K562 (cell line): ENCODE measurements around the gene CD274. TPM values are rescaled to one million over a fixed set of nuclear protein-coding genes. Genes with fewer than 3 reads are reported as not detected.

ENCODE experiments used
- ATF1 ChIP-seq, 2 experiments: fragments of 450-650 bp in 1 of 2; IDR thresholded peaks; 2 replicates each; pipeline ENCODE4 v1.6.1; 2016; ENCODE audit warnings: missing compliant biosample characterization in 1 of 2, missing genetic modification characterization in 1 of 2
- CREB3 ChIP-seq: fragments of 450-650 bp; conservative IDR thresholded peaks from 2 replicates; pipeline ENCODE4 v1.6.1; 2016; ENCODE audit warnings: missing genetic modification characterization, low read depth, mild to moderate bottlenecking, missing compliant biosample characterization, moderate library complexity
- ELF4 ChIP-seq: fragments of 450-650 bp; formaldehyde crosslinking; IDR thresholded peaks from 2 replicates; pipeline ENCODE4 v1.4.0; 2022; ENCODE audit warnings: missing genetic modification characterization
- HMGN3 ChIP-seq: IDR thresholded peaks from 2 replicates; pipeline ENCODE4 v1.6.1; 2011; ENCODE audit warnings: borderline replicate concordance, low read depth, mild to moderate bottlenecking, mixed read lengths, low read length; ENCODE audit not compliant: insufficient read length; ENCODE audit errors: extremely low read depth
- NFRKB ChIP-seq: fragments of 450-650 bp; IDR thresholded peaks from 2 replicates; pipeline ENCODE4 v1.6.1; 2016; ENCODE audit warnings: low read depth
- NR2C2 ChIP-seq, 2 experiments: fragments of 200-800 bp in 1 of 2; sonication (Bioruptor generic) in 1 of 2; sonication (generic) in 1 of 2; formaldehyde crosslinking in 1 of 2; IDR thresholded peaks; 2 replicates each; pipeline versions ENCODE4 v1.6.1 to v1.8.0; 2016 to 2022; ENCODE audit warnings: mild to moderate bottlenecking in 1 of 2, missing compliant biosample characterization in 1 of 2, missing genetic modification characterization in 1 of 2, missing genetic modification reagents in 1 of 2
- NR4A1 ChIP-seq, 2 experiments: fragments of 250-450 bp in 1 of 2; fragments of 450-650 bp in 1 of 2; sonication (Bioruptor Pico) in 1 of 2; IDR thresholded peaks; 2 replicates each; pipeline versions ENCODE4 v1.4.0 to v1.6.1; 2016 to 2020; ENCODE audit warnings: mild to moderate bottlenecking in 2 of 2, missing compliant biosample characterization in 1 of 2, missing genetic modification characterization in 1 of 2, moderate library complexity in 1 of 2
- SLC30A9 ChIP-seq: fragments of 250-450 bp; sonication (Bioruptor Pico); IDR thresholded peaks from 2 replicates; pipeline ENCODE4 v1.8.0; 2022; ENCODE audit warnings: mild to moderate bottlenecking, moderate library complexity
- SMARCA4 ChIP-seq: fragments of 450-650 bp; IDR thresholded peaks from 2 replicates; pipeline ENCODE4 v1.6.1; 2016
- SNRNP70 ChIP-seq: fragments of 200-400 bp; formaldehyde crosslinking; optimal IDR thresholded peaks from 2 replicates; pipeline ENCODE3; 2017; ENCODE audit warnings: low read depth, low read length
- SRSF3 ChIP-seq: fragments of 200-400 bp; formaldehyde crosslinking; IDR thresholded peaks from 2 replicates; pipeline ENCODE4 v1.6.1; 2016; ENCODE audit warnings: mild to moderate bottlenecking, low read length, moderate library complexity; ENCODE audit not compliant: insufficient read depth
- THRA ChIP-seq: fragments of 450-650 bp; IDR thresholded peaks from 2 replicates; pipeline ENCODE4 v1.6.1; 2017; ENCODE audit warnings: mild to moderate bottlenecking, moderate library complexity
- ZBTB12 ChIP-seq: fragments of 250-450 bp; sonication (Bioruptor Pico); IDR thresholded peaks from 2 replicates; pipeline ENCODE4 v1.4.0; 2020
- ZKSCAN8 ChIP-seq: fragments of 200-800 bp; sonication (Bioruptor generic); IDR thresholded peaks from 2 replicates; pipeline ENCODE4 v1.6.1; 2016; ENCODE audit warnings: missing genetic modification characterization, missing compliant biosample characterization
- ZNF354B ChIP-seq: fragments of 250-450 bp; sonication (Bioruptor Pico); IDR thresholded peaks from 2 replicates; pipeline ENCODE4 v1.4.0; 2020
- ZNF592 ChIP-seq: fragments of 450-650 bp; IDR thresholded peaks from 2 replicates; pipeline ENCODE4 v1.6.1; 2017; ENCODE audit warnings: antibody characterized with exemption, mild to moderate bottlenecking
- polyA plus RNA-seq, 8 experiments: library from polyadenylated mRNA; depleted of rRNA in 4 of 8; stranded (reverse) in 5 of 8; unstranded in 3 of 8; fragments of >200 nt; fragmentation: Nextera tagmentation in 2 of 8; fragmentation: Illumina TruSeq in 1 of 8; extraction: Ambion mirVana in 2 of 8; extraction: Trizol in 1 of 8; gene quantifications; 2 replicates each; pipeline versions ENCODE4 v1.2.1 to v1.2.3, GENCODE V29; 2011 to 2014; ENCODE audit warnings: inconsistent platforms in 1 of 8, missing spikeins in 1 of 8
- total RNA-seq, 7 experiments: library from RNA; depleted of rRNA in 6 of 7; stranded (reverse); fragments of >200 nt in 6 of 7; fragmentation: Illumina TruSeq in 2 of 7; extraction: Trizol in 2 of 7; gene quantifications; 2 replicates each; pipeline versions ENCODE4 v1.2.1 to v1.2.3, GENCODE V29; 2011 to 2021; ENCODE audit warnings: low replicate concordance in 1 of 7
- TF ChIP-seq, protein P1 (sequence below): fragments of 250-450 bp; sonication (Bioruptor Pico); IDR thresholded peaks from 2 replicates; pipeline ENCODE4 v1.8.0; 2022; ENCODE audit warnings: moderate library complexity, mild to moderate bottlenecking, inconsistent platforms

Gene CD274
- total and polyA plus RNA-seq, 9 of the 15 experiments (the other 6 are each of a cell fraction or from before 2014, with no cell fraction given) = 0.07 to 0.51 (median 0.30) TPM; not detected in 1

DNA sequence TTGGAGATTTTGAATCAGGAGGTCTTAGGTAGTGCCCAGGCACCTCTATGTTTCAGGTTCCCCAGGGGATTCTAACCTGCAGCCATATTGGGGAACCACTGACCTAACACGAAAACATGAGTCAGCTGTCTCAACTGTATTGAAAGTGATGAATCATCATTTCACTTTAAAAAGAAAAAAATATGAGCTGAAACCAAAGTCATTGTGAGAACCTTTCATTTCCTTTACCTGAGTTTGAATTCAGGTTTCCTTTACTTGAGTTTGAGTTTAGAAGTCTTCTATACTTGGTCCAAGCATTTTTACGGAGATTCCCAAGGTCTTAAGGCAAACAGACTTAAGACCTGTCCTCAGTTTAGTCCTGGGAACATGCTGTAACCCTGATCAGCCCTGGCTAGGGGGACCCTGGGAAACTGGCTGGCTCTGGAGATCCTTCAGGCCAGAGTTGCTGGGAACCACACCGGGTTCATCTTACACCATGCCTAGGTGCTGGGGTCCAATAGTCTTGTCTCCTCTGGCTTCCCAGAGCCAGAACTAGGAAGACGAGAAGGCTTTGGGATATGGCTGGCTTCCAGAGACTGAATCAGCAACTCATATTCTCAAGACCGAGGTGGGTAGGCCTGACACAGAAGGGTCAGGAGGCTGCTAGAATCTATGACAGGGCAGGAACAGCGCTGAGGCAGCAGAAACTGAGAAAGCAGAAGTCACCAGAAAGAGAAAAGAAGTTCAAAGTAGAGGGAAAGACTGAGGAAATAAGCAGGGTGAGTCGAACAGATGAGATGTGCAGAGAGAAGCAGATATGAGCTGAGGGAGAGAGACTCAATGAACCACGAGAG, 43.6 kb downstream of the CD274 start (continued):
- TF ChIP-seq ZNF592 (peak; percentile 94), NFRKB (peak; percentile 56; the same call in 1 of the 2 replicates), SLC30A9 (CRISPR knock-in tag) (no peak), HMGN3 (no peak), ZKSCAN8 (CRISPR knock-in tag) (peak; percentile 87; the same call in 1 of the 2 replicates), ELF4 (peak; percentile 45; the same call in 1 of the 2 replicates), SMARCA4 (peak; percentile 20; the same call in 1 of the 2 replicates), NR4A1 (CRISPR knock-in tag; IDR thresholded peaks at IDR 0.05) (no peak), NR4A1 (tag; IDR thresholded peaks at IDR 0.05) (peak; percentile 93), NR2C2 (CRISPR knock-in tag; IDR thresholded peaks at IDR 0.05) (no peak), NR2C2 (tag; IDR thresholded peaks at IDR 0.05) (peak; percentile 77), ZNF354B (CRISPR knock-in tag) (no peak), ZBTB12 (CRISPR knock-in tag) (0 out of 2 replicates have a peak, but pooled peaks have one; percentile 26), ATF1 (CRISPR knock-in tag; IDR thresholded peaks at IDR 0.05) (no peak), ATF1 (tag; IDR thresholded peaks at IDR 0.05) (peak; percentile 50; the same call in 1 of the 2 replicates), SNRNP70 (no peak), THRA (no peak), SRSF3 (no peak), CREB3 (tag) (peak; percentile 86; the same call in 1 of the 2 replicates)
- TF ChIP-seq, protein P1, sequence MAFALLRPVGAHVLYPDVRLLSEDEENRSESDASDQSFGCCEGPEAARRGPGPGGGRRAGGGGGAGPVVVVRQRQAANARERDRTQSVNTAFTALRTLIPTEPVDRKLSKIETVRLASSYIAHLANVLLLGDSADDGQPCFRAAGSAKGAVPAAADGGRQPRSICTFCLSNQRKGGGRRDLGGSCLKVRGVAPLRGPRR (CRISPR knock-in tag) = no peak
